ENCODE results near the gene GPR160. TPM values are rescaled to one million over a fixed set of nuclear protein-coding genes. Genes with fewer than 3 reads are reported as not detected.

Gene GPR160
- total RNA-seq, 6 donors from 2014 or later = 11.5 to 49.7 (median 34.1) TPM

GRCh38 chr3:170081079-170081741, 43.4 kb downstream of the GPR160 start:
- Histone ChIP-seq H3K4me3 (no peak overlapping the region), H3K36me3 (peaks cover 0 to 30% (median 6%) of the 10 kb centered on the region in 4 donors), H3K9me3 (no peaks in the 10 kb centered on the region), H3K27ac (no peak overlapping the region), H3K27me3 (no peaks in the 10 kb centered on the region), H3K4me1 (no peaks in the 10 kb centered on the region)
- ATAC-seq (ENCODE audit: low FRiP score in 2 of 2) = no peak
- TF ChIP-seq EP300 (IDR thresholded peaks at IDR 0.05) = no peak
- TF ChIP-seq CTCF (IDR thresholded peaks at IDR 0.05) = no peak
- TF ChIP-seq POLR2AphosphoS5 (IDR thresholded peaks at IDR 0.05) = no peak
- no peak for TF ChIP-seq POLR2A (IDR thresholded peaks at IDR 0.05)
- no peak for DNase-seq
- WGBS, 2 donors = 72 to 85% methylated on average over 1 of the region's 1 CpG

GRCh38 chr3:170083343-170083742, 45.5 kb downstream of the GPR160 start:
- Histone ChIP-seq H3K4me3 (no peak overlapping the region), H3K4me1 (no peaks in the 10 kb centered on the region), H3K27ac (no peak overlapping the region), H3K9me3 (no peaks in the 10 kb centered on the region), H3K36me3 (peaks cover 0 to 40% (median 12%) of the 10 kb centered on the region in 4 donors), H3K27me3 (no peaks in the 10 kb centered on the region)
- DNase-seq (no peak), ATAC-seq (ENCODE audit: low FRiP score in 2 of 2) (no peak)
- WGBS, 2 donors = 93 to 100% methylated on average over 1 of the region's 1 CpG
- TF ChIP-seq CTCF (IDR thresholded peaks at IDR 0.05) (no peak), POLR2AphosphoS5 (IDR thresholded peaks at IDR 0.05) (no peak), EP300 (IDR thresholded peaks at IDR 0.05) (no peak)

- Histone ChIP-seq H3K27me3 (no peaks in the 10 kb centered on the region), H3K27ac (no peak overlapping the region), H3K36me3 (peaks cover 0 to 55% (median 12%) of the 10 kb centered on the region in 4 donors), H3K4me3 (no peak overlapping the region), H3K4me1 (no peaks in the 10 kb centered on the region), H3K9me3 (no peaks in the 10 kb centered on the region)
- no peak for TF ChIP-seq POLR2AphosphoS5 (IDR thresholded peaks at IDR 0.05)
- no peak for TF ChIP-seq EP300 (IDR thresholded peaks at IDR 0.05)
- TF ChIP-seq POLR2A (IDR thresholded peaks at IDR 0.05) = no peak
- TF ChIP-seq CTCF (IDR thresholded peaks at IDR 0.05) = no peak
- ATAC-seq (ENCODE audit: low FRiP score in 2 of 2) (no peak), DNase-seq (no peak)
- WGBS, 2 donors = 91 to 96% methylated on average over 6 of the region's 6 CpGs
Observed at GRCh38 chr3:170085396-170085795, 47.6 kb downstream of the GPR160 start.

DNA sequence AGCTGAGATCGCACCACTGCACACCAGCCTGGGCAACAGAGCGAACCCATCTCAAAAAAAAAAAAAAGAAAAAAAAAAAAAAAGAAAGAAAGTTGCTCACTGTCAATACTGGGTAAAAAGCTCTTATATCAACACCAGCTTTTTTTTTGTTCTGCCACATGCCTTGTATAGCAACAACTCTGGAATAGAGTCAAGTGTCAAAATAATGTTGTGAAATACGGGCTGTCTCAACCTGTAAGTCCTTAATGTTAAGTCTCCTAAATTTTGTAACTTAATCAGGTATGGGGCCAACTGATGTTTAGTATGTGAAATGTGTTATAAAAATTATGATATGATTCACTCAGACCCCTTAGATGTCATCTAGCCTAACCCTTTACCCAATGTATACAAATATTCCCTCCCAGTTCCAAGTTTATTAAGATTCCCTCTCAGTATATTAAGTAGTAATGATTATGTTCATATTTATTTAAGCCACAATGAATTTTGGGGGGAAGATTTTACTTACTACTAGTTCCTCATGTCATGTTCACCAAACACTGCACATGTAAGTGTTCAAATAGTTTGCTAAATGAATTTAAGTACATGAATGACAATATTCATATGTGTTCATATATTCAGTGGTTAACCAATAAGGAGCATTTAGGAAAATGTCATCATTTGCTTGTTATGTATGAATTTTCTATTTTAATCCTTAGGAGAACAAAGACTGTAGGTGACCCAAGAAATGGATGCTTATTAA, 52.2 kb downstream of the GPR160 start:
- no peak for ATAC-seq (ENCODE audit: low FRiP score in 2 of 2)
- Histone ChIP-seq H3K4me3 (no peak overlapping the region), H3K4me1 (no peaks in the 10 kb centered on the region), H3K27me3 (no peaks in the 10 kb centered on the region), H3K9me3 (no peaks in the 10 kb centered on the region), H3K27ac (no peak overlapping the region), H3K36me3 (peaks cover 0 to 67% (median 8%) of the 10 kb centered on the region in 4 donors)
- 62 to 67% methylated on average over 3 of the region's 3 CpGs for WGBS, 2 donors
- no peak for DNase-seq
- TF ChIP-seq CTCF (IDR thresholded peaks at IDR 0.05) = no peak
- TF ChIP-seq POLR2AphosphoS5 (IDR thresholded peaks at IDR 0.05) = no peak
- no peak for TF ChIP-seq EP300 (IDR thresholded peaks at IDR 0.05)
- no peak for TF ChIP-seq POLR2A (IDR thresholded peaks at IDR 0.05)
